ENCODE results near the gene KAZN. TPM values are rescaled to one million over a fixed set of nuclear protein-coding genes. Genes with fewer than 3 reads are reported as not detected.

KAZN gene
- total and polyA plus RNA-seq, 4 experiments from 2014 or later: 0.08 to 0.47 TPM; not detected in 2

GRCh38 chr1:14713077-14713476 lies 114.6 kb downstream of the KAZN start:
- no peak overlapping the region for H3K4me3 Mint-ChIP-seq
- Histone ChIP-seq H3K9me3 (ENCODE audit: control insufficient read depth in 1 of 2, low read length in 2 of 2) (no peaks in the 10 kb centered on the region), H3K4me1 (ENCODE audit: insufficient read depth, low read length) (no peaks in the 10 kb centered on the region), H3K27ac (ENCODE audit: low read depth, low read length) (no peak overlapping the region), H3K4me3 (ENCODE audit: low read length in 2 of 2) (no peak overlapping the region), H3K27me3 (ENCODE audit: insufficient read depth, low read length) (no peaks in the 10 kb centered on the region), H3K36me3 (ENCODE audit: insufficient read depth, low read length) (no peaks in the 10 kb centered on the region)
- no peaks in the 10 kb centered on the region for H3K27me3 Mint-ChIP-seq
- ChIA-PET POLR2A (ENCODE audit: partially characterized antibody) (no interaction called here), CTCF (ENCODE audit: partially characterized antibody) (no interaction called here)
- no peaks in the 10 kb centered on the region for H3K36me3 Mint-ChIP-seq
- DNase-seq: no peak
- intact Hi-C loops (cut with micrococcal nuclease): no loop called here
- H3K27ac Mint-ChIP-seq: no peak overlapping the region
- H3K4me1 Mint-ChIP-seq: no peaks in the 10 kb centered on the region
- H3K9me3 Mint-ChIP-seq: peaks cover 0 to 22% (median 15%) of the 10 kb centered on the region in 8 donors

DNA sequence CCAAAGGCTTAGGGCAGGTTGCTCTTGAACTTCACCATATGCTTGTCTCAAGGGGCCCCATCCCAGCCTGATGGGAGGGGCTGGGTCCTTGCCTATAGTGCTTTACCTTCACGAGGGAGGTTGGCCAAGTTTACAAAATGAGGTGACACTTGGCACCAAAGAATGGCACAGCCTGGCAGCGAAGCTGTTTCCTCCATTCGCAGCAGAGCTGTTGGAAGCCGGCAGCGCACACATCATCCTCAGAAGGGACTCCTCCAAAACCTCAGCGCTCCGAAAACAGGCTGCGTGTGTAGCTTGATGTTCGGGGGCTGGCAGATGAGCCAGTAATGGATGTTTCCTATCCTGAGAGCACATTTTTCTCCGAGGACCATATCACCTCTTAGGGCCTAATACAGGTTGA lies 116.8 kb downstream of the KAZN start:
- Histone ChIP-seq H3K36me3 (ENCODE audit: insufficient read depth, low read length) (no peaks in the 10 kb centered on the region), H3K27ac (ENCODE audit: low read depth, low read length) (no peak overlapping the region), H3K4me1 (ENCODE audit: insufficient read depth, low read length) (no peaks in the 10 kb centered on the region), H3K27me3 (ENCODE audit: insufficient read depth, low read length) (no peaks in the 10 kb centered on the region), H3K9me3 (ENCODE audit: control insufficient read depth in 1 of 2, low read length in 2 of 2) (no peaks in the 10 kb centered on the region), H3K4me3 (ENCODE audit: low read length in 2 of 2) (no peak overlapping the region)
- no peak overlapping the region for H3K4me3 Mint-ChIP-seq
- H3K27me3 Mint-ChIP-seq: peaks cover 0 to 4% of the 10 kb centered on the region in 2 donors
- no peaks in the 10 kb centered on the region for H3K4me1 Mint-ChIP-seq
- H3K27ac Mint-ChIP-seq: no peak overlapping the region
- POLR2A ChIA-PET (ENCODE audit: partially characterized antibody): no interaction called here
- intact Hi-C loops (cut with micrococcal nuclease): no loop called here
- CTCF ChIA-PET (ENCODE audit: partially characterized antibody): no interaction called here
- no peak for DNase-seq
- H3K9me3 Mint-ChIP-seq: peaks cover 0 to 7% (median 1%) of the 10 kb centered on the region in 8 donors
- H3K36me3 Mint-ChIP-seq: no peaks in the 10 kb centered on the region

GRCh38 chr1:14715802-14716201 lies 117.3 kb downstream of the KAZN start:
- no peak overlapping the region for H3K4me3 Mint-ChIP-seq
- ChIA-PET CTCF (ENCODE audit: partially characterized antibody) (no interaction called here), POLR2A (ENCODE audit: partially characterized antibody) (no interaction called here)
- no peaks in the 10 kb centered on the region for H3K36me3 Mint-ChIP-seq
- H3K27ac Mint-ChIP-seq: no peak overlapping the region
- H3K9me3 Mint-ChIP-seq: peaks cover 0 to 5% (median 0%) of the 10 kb centered on the region in 8 donors
- no peaks in the 10 kb centered on the region for H3K4me1 Mint-ChIP-seq
- H3K27me3 Mint-ChIP-seq: peaks cover 0 to 4% of the 10 kb centered on the region in 2 donors
- Histone ChIP-seq H3K36me3 (ENCODE audit: insufficient read depth, low read length) (no peaks in the 10 kb centered on the region), H3K9me3 (ENCODE audit: control insufficient read depth in 1 of 2, low read length in 2 of 2) (no peaks in the 10 kb centered on the region), H3K4me1 (ENCODE audit: insufficient read depth, low read length) (no peaks in the 10 kb centered on the region), H3K4me3 (ENCODE audit: low read length in 2 of 2) (no peak overlapping the region), H3K27me3 (ENCODE audit: insufficient read depth, low read length) (no peaks in the 10 kb centered on the region), H3K27ac (ENCODE audit: low read depth, low read length) (no peak overlapping the region)
- no peak for DNase-seq
- intact Hi-C loops (cut with micrococcal nuclease): no loop called here

DNA sequence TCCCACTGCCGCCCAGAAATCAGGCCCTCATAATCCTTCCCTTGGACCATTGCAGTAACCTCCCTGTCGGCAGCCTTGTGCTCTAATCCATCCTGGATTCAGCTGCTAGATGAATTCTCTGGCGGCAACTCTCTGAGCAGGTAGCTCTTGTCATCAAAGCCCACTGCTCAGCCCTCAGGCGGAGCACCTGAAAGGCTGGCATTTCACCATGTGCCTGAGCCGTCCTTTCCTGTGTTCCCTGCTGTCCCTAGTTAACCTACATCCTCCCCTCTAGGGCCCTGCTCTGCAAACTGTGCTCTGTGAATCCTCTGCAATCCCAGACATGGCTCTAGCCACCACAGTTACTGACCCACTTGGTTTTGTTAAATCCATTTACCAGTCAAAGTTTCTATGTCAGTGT lies 118.0 kb downstream of the KAZN start:
- H3K27me3 Mint-ChIP-seq: peaks cover 0 to 4% of the 10 kb centered on the region in 2 donors
- Histone ChIP-seq H3K27ac (ENCODE audit: low read depth, low read length) (no peak overlapping the region), H3K4me3 (ENCODE audit: low read length in 2 of 2) (no peak overlapping the region), H3K27me3 (ENCODE audit: insufficient read depth, low read length) (no peaks in the 10 kb centered on the region), H3K36me3 (ENCODE audit: insufficient read depth, low read length) (no peaks in the 10 kb centered on the region), H3K4me1 (ENCODE audit: insufficient read depth, low read length) (no peaks in the 10 kb centered on the region), H3K9me3 (ENCODE audit: control insufficient read depth in 1 of 2, low read length in 2 of 2) (no peaks in the 10 kb centered on the region)
- POLR2A ChIA-PET (ENCODE audit: partially characterized antibody): no interaction called here
- no peaks in the 10 kb centered on the region for H3K36me3 Mint-ChIP-seq
- DNase-seq: no peak
- intact Hi-C loops (cut with micrococcal nuclease): no loop called here
- no peaks in the 10 kb centered on the region for H3K4me1 Mint-ChIP-seq
- no peak overlapping the region for H3K4me3 Mint-ChIP-seq
- H3K9me3 Mint-ChIP-seq: peaks cover 0 to 6% (median 1%) of the 10 kb centered on the region in 8 donors
- CTCF ChIA-PET (ENCODE audit: partially characterized antibody): no interaction called here
- no peak overlapping the region for H3K27ac Mint-ChIP-seq

GRCh38 chr1:14718476-14718875 lies 120.0 kb downstream of the KAZN start:
- H3K27ac Mint-ChIP-seq: no peak overlapping the region
- ChIA-PET CTCF (ENCODE audit: partially characterized antibody) (no interaction called here), POLR2A (ENCODE audit: partially characterized antibody) (no interaction called here)

DNA sequence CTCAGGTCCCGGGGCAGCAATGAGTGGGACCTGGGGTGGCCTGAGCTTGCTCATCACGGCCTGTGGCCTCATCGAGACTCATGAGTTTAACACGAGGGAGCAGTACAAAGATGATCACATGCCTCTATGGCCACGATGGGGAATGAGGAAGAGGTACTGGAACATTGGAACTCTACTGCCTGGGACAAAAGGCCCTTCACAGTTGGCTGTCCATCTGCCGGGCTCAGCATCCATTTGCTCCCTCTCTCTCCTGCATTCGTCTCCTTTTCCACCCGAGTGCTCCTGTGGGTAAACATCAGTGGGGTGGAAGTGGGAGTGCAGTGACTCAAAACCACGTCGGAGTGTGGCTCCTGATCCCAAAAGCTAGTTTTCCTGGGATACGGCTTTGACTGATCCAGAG lies 124.9 kb downstream of the KAZN start:
- Histone ChIP-seq H3K27me3 (ENCODE audit: insufficient read depth, low read length) (no peaks in the 10 kb centered on the region), H3K4me3 (ENCODE audit: low read length in 2 of 2) (no peak overlapping the region), H3K36me3 (ENCODE audit: insufficient read depth, low read length) (no peaks in the 10 kb centered on the region), H3K4me1 (ENCODE audit: insufficient read depth, low read length) (no peaks in the 10 kb centered on the region), H3K9me3 (ENCODE audit: control insufficient read depth in 1 of 2, low read length in 2 of 2) (no peaks in the 10 kb centered on the region), H3K27ac (ENCODE audit: low read depth, low read length) (no peak overlapping the region)
- Mint-ChIP-seq H3K27ac (no peak overlapping the region), H3K4me1 (no peaks in the 10 kb centered on the region), H3K4me3 (no peak overlapping the region), H3K27me3 (peaks cover 8 to 11% of the 10 kb centered on the region in 2 donors), H3K9me3 (peaks cover 0 to 6% (median 1%) of the 10 kb centered on the region in 8 donors), H3K36me3 (no peaks in the 10 kb centered on the region)
- intact Hi-C loops (cut with micrococcal nuclease): no loop called here
- CTCF ChIA-PET (ENCODE audit: partially characterized antibody): no interaction called here
- DNase-seq: no peak
- POLR2A ChIA-PET (ENCODE audit: partially characterized antibody): no interaction called here

More at GRCh38 chr1:14718476-14718875, 120.0 kb downstream of the KAZN start:
- no peak for DNase-seq
- peaks cover 2 to 4% of the 10 kb centered on the region in 2 donors for H3K27me3 Mint-ChIP-seq
- H3K36me3 ChIP-seq (ENCODE audit: insufficient read depth, low read length): no peaks in the 10 kb centered on the region
- intact Hi-C loops (cut with micrococcal nuclease): no loop called here
- H3K4me1 Mint-ChIP-seq: no peaks in the 10 kb centered on the region
- no peak overlapping the region for H3K4me3 Mint-ChIP-seq
- no peak overlapping the region for H3K27ac ChIP-seq (ENCODE audit: low read depth, low read length)
- no peaks in the 10 kb centered on the region for H3K9me3 ChIP-seq (ENCODE audit: control insufficient read depth in 1 of 2, low read length in 2 of 2)
- no peaks in the 10 kb centered on the region for H3K4me1 ChIP-seq (ENCODE audit: insufficient read depth, low read length)
- H3K9me3 Mint-ChIP-seq: peaks cover 0 to 6% (median 1%) of the 10 kb centered on the region in 8 donors
- H3K36me3 Mint-ChIP-seq: no peaks in the 10 kb centered on the region
- no peaks in the 10 kb centered on the region for H3K27me3 ChIP-seq (ENCODE audit: insufficient read depth, low read length)
- H3K4me3 ChIP-seq (ENCODE audit: low read length in 2 of 2): no peak overlapping the region

DNA sequence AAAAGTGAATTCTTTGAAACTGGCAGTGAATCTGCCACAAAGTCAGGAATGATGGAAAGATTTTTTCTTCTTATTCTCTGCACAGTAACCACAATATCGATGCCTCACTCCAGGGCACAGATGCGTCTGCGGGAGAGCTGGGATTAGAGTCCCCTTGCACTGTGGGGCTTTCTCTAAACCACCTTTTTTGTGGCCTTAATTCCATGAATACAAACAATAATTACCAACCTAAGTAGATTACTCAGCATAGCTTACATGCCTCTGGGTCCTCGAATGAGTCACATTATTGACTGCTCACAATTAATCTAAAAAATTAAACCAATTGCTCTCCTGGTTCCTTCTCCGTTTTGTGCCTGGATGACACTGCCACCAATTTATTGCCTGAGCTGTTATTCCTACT lies 125.8 kb downstream of the KAZN start:
- Mint-ChIP-seq H3K36me3 (no peaks in the 10 kb centered on the region), H3K9me3 (peaks cover 0 to 6% (median 0%) of the 10 kb centered on the region in 8 donors), H3K27me3 (peaks cover 7 to 11% of the 10 kb centered on the region in 2 donors), H3K27ac (no peak overlapping the region), H3K4me3 (no peak overlapping the region), H3K4me1 (no peaks in the 10 kb centered on the region)
- ChIA-PET POLR2A (ENCODE audit: partially characterized antibody) (no interaction called here), CTCF (ENCODE audit: partially characterized antibody) (no interaction called here)
- Histone ChIP-seq H3K4me1 (ENCODE audit: insufficient read depth, low read length) (no peaks in the 10 kb centered on the region), H3K27me3 (ENCODE audit: insufficient read depth, low read length) (no peaks in the 10 kb centered on the region), H3K9me3 (ENCODE audit: control insufficient read depth in 1 of 2, low read length in 2 of 2) (no peaks in the 10 kb centered on the region), H3K27ac (ENCODE audit: low read depth, low read length) (no peak overlapping the region), H3K4me3 (ENCODE audit: low read length in 2 of 2) (no peak overlapping the region), H3K36me3 (ENCODE audit: insufficient read depth, low read length) (no peaks in the 10 kb centered on the region)
- no peak for DNase-seq
- intact Hi-C loops (cut with micrococcal nuclease): no loop called here

DNA sequence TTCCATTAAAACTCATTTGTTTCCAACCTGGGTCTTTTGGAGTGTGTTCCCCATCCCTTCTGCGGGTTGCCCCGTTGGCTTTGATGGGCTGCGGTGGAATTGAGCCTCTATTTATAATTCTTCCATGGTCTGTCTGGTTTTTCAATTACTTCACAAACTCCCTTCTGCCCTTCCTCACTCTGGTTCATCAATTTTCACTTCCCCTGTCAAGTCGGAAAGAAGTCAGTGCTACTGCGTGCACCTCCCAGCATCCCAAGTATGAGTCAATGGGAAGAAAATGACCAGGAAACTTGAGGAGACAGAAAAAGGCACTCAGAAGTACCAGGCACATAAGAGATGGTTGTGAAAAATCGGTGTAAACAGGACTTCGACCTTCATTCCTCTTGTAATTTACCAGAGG lies 126.2 kb downstream of the KAZN start:
- Histone ChIP-seq H3K4me1 (ENCODE audit: insufficient read depth, low read length) (no peaks in the 10 kb centered on the region), H3K4me3 (ENCODE audit: low read length in 2 of 2) (no peak overlapping the region), H3K36me3 (ENCODE audit: insufficient read depth, low read length) (no peaks in the 10 kb centered on the region), H3K9me3 (ENCODE audit: control insufficient read depth in 1 of 2, low read length in 2 of 2) (no peaks in the 10 kb centered on the region), H3K27ac (ENCODE audit: low read depth, low read length) (no peak overlapping the region), H3K27me3 (ENCODE audit: insufficient read depth, low read length) (no peaks in the 10 kb centered on the region)
- no peak overlapping the region for H3K27ac Mint-ChIP-seq
- ChIA-PET POLR2A (ENCODE audit: partially characterized antibody) (no interaction called here), CTCF (ENCODE audit: partially characterized antibody) (no interaction called here)
- H3K9me3 Mint-ChIP-seq: peaks cover 0 to 6% (median 0%) of the 10 kb centered on the region in 8 donors
- no peak for DNase-seq
- H3K27me3 Mint-ChIP-seq: peaks cover 5 to 11% of the 10 kb centered on the region in 2 donors
- H3K4me1 Mint-ChIP-seq: no peaks in the 10 kb centered on the region
- no peak overlapping the region for H3K4me3 Mint-ChIP-seq
- intact Hi-C loops (cut with micrococcal nuclease): no loop called here
- no peaks in the 10 kb centered on the region for H3K36me3 Mint-ChIP-seq
